ENCODE data around the gene HYLS1.
A peak's percentile ranks its signal among the peaks of the same experiment; 100 is the strongest.

The HYLS1 gene

GRCh38 chr11:125935056-125935455 is 47.6 kb downstream of the HYLS1 start:
- no peak for DNase-seq

- no peak for DNase-seq
Measured at GRCh38 chr11:125935618-125936199, 48.2 kb downstream of the HYLS1 start.

DNA sequence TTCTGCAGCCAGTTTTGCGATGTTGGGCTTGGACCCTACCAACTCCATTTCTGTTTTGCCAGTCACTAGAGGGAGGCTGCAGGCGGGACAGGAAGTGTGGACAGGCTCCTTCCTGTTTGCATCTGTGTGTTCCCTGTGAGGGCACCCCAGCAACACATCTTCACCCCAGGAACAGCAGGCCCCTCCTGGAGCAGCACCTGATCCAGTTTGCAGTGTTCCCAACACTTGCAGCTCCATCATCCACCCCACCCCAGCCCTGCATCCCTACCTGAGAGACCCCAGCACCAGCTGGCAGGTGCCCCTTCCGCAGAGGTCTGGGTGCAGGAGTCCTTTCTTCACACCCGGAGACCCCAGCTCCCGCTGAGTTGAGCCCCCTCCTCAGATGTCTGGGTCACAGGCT is 51.0 kb downstream of the HYLS1 start:
- DNase-seq: no peak

DNA sequence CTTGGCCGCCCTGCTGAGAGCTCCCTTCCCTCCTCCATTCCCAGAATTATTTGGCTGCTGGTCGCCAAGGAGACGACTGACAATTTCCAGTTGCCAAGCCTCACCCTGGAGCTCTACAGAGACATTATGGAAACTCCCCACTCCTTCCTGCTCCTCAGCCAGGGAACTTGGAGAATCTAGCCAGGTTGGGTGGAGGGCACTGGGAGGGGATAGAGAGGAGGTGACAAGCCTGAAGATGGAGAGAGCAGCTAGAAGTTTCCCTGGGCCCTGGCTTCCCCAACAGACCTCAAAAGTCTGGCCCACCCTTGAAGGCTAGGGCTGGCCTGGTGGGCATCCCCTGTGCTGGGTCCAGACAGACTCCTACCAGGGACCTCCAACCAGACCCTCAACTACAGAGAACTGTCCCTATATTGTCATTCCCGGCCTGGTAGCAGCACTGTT is 51.6 kb downstream of the HYLS1 start:
- no peak for DNase-seq

- DNase-seq: no peak
Measured at GRCh38 chr11:125940145-125940544, 52.7 kb downstream of the HYLS1 start.

- no peak for DNase-seq
Measured at GRCh38 chr11:125941267-125941618, 53.8 kb downstream of the HYLS1 start.

GRCh38 chr11:125941619-125942611 is 54.4 kb downstream of the HYLS1 start:
- DNase-seq: peak; percentile 69

GRCh38 chr11:125942771-125943428 is 55.4 kb downstream of the HYLS1 start:
- no peak for DNase-seq

GRCh38 chr11:125943661-125944349 is 56.3 kb downstream of the HYLS1 start:
- no peak for DNase-seq

DNA sequence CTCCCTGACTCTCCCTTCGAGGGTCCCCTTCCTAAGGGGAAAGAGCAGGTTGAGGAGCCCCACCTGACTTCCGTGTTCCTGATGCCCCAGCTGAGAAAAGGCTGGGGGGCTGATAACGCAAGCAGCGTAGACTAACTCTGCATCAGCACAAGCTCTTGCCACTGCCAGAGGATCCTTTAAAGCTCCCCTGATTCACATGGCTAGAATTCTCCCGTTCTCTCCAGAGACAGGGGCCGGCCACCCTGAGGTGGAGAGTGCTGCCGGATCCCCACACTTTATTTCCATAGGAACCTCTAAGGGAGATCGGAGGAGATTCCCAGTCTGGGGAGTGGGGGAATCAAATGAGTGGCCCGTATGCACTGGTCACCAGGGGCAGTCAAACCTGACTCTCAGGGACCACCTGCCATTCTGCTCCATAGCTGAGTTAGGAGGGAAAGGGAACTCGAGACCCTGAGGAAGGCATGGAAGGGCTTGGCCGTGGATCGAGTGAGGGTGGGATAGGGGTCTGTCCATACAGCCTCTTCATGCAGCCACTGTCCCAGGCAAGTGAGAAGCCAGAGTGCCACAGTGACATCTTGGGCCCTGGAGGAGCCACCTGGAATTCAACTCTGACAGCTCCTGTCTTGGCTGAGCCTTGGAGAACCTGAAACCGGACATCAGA is 57.0 kb downstream of the HYLS1 start:
- DNase-seq: no peak

- no peak for DNase-seq
Measured at GRCh38 chr11:125945011-125945796, 57.7 kb downstream of the HYLS1 start.

DNA sequence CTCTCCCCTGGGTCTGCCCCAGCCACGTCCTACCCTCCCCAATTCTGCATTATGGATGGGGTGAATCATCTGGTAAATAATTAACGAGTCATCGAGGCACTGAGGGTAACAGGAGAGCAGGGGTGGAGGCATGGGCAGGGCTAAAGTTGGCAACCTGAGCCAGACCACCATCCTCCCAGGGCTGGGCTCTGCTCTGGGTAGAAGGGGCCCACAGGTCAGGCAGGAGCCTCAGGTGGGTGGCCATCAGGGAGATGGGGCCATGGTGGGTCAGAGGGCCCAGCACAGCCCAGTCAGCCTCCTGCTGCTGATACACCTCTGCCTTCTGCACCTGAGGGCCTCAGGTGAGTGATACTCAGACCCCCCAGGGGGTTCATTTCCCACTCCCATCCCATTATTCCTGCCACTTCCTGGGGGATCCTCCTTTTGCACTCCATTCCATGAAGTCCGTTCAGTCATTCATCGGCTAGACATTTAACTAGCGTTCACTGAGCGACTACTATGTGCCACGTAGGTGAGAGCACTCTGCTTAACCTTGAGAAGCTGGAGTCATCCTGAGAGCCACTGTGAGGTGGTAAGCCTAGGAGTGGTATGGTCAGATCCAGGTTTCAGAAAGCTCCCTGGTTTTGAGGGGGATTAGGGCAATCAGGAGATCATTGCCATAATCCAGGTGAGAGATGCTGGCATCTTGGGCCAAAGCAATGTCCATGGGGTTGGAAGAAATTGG is 58.5 kb downstream of the HYLS1 start, which contains the start of gene VSIG10L2:
Gene VSIG10L2, plus strand, starts transcription at position 248 of the 724 bp plus-strand sequence. Its CDS starts 12 bp downstream, at position 260.
- no peak for DNase-seq

GRCh38 chr11:125946712-125947418 is 59.4 kb downstream of the HYLS1 start:
- no peak for DNase-seq

- DNase-seq: no peak
Measured at GRCh38 chr11:125947419-125948277, 60.2 kb downstream of the HYLS1 start.

DNA sequence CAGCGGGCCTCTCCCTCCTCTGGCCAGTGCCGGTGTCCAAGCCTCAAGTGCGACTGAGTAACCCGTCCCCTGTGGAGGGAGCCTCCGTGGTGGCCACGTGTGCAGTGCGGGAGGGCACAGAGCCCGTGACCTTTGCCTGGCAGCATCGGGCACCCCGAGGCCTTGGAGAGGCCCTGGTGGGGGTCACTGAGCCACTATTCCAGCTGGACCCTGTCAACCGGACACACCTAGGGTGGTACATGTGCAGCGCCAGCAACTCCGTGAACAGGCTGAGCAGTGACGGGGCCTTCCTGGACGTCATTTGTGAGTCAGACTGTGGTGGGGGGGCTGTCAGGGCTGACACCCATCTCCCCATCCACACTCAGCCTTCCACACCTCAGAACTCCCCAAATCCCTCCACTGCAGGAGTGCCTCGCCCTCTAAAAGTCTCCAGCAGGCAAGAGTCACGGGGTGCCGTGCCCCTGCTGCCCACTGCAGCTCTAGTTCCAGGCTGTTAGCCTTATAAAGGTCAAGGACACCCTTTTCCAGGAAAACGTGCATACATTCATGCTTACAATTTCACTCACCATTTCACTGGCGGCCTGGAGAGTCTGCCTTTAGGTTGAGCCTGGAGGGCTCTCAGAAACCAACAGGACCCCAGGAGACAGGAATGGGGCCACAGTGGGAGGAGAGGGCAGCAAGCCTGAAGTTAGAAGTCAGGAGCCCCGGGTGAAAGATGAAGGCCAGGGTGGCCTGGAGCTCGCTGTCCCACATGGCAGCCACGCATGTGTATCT is 61.0 kb downstream of the HYLS1 start:
- no peak for DNase-seq

DNA sequence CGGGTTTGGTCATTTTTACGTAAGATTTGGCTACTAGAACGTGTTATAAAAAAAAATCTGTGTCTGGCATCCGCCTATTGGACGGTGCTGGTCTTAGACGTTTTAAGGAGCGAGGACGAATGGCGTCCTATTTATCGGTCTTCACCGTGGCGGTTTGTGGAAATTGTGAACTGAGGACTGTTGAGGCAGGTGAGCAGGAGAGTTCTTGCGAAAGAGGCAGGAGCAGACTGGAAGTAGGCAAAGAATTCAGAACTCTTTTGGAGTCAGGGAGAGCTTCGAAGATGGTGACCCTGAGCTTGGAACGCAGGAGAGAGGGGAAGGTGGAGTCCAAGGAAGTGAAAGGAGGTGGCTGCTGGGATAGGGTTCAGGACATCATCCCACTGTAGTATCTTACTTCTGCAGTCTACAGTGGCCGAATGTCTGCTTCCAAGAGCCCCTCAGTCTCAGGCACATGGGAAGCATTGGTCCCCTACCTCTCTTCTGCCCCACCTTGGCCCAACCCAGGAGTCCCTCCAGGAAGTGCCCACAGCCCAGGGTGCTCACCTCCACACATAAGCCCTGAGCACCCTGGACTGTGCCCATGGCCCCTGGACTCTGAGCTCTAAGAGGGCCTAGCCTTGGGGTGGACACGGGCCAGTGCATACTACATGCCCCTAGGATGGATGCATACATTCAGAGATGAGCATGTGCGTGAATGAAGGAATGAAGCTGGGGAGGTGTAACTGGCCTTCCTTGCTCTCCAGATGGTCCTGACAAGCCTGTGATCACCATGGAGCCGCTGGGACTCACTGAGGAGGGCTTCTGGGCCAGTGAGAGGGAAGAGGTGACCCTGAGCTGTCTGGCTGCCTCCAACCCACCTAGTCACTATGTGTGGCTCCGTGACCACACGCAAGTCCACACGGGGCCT is 62.1 kb downstream of the HYLS1 start:
- DNase-seq: no peak

DNA sequence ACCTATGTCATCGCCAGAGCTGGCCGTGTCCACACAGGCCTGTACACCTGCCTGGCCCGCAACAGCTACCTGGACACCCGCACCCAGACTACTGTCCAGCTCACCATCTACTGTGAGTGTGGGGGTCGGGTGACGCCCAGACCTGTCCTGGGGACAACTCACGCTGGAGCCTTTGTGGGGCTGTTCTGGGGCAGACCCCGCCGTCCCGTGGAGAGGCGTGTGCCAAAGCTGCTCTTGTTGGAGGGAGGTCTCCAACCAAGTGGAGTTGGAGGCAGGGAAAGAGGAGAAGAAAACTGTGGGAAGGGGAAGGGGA is 62.7 kb downstream of the HYLS1 start:
- DNase-seq: no peak
